Endothelial cell of umbilical vein (primary cell): ENCODE results near the gene TMEM109. TPM values are rescaled to one million over a fixed set of nuclear protein-coding genes. Genes with fewer than 3 reads are reported as not detected.
A peak's percentile ranks its signal among the peaks of the same experiment; 100 is the strongest.

Source experiments
- BruUV-seq: library from RNA; stranded (reverse); fragments of 400-500 nt; replicated peaks from 2 replicates; lab custom pipeline; 2021; lab: Mats Ljungman, UMichigan
- CTCF ChIA-PET: fragments of 300-600, 350-600 bp; sonication (Branson Sonifier 250); formaldehyde crosslinking; loops from one replicate; lab custom pipeline; 2021; ENCODE audit warnings: antibody characterized with exemption, inconsistent platforms; lab: Charles Lee
- POLR2A ChIA-PET: fragments of 300-600, 350-600 bp; sonication (Branson Sonifier 250); formaldehyde crosslinking; loops from one replicate; lab custom pipeline; 2021; ENCODE audit warnings: antibody characterized with exemption, inconsistent platforms; lab: Charles Lee
- DNase-seq: peaks from one replicate; pipeline ENCODE4 v3.0.0-alpha.2; 2011; ENCODE audit warnings: low read depth, low spot score
- FAIRE-seq: peaks from 2 replicates; lab custom pipeline; 2011; peaks lifted over from hg19 to GRCh38; lab: Jason Lieb, UNC
- H2AFZ ChIP-seq: 2 replicates; pipeline ENCODE4 v1.6.0; 2012; ENCODE audit warnings: low read depth, low read length, control low read depth, inconsistent platforms
- H3K27ac ChIP-seq: 2 replicates; pipeline ENCODE4 v1.5.1; 2011; ENCODE audit warnings: low read depth, mild to moderate bottlenecking, control low read depth, low read length, moderate library complexity; ENCODE audit not compliant: insufficient read depth
- H3K27me3 ChIP-seq, 2 experiments: 2 replicates each; pipeline versions ENCODE4 v1.6.0 to v1.6.1; 2011; ENCODE audit warnings: low read length in 2 of 2, mixed read lengths in 1 of 2; ENCODE audit not compliant: control insufficient read depth in 2 of 2, insufficient read depth in 2 of 2
- H3K36me3 ChIP-seq, 2 experiments: 2 replicates in 1 of 2; 3 replicates in 1 of 2; pipeline ENCODE4 v1.5.1; 2011; ENCODE audit warnings: low read length in 2 of 2, mild to moderate bottlenecking in 1 of 2, moderate library complexity in 1 of 2; ENCODE audit not compliant: control insufficient read depth in 2 of 2, insufficient read depth in 2 of 2; ENCODE audit errors: extremely low read depth in 1 of 2
- H3K4me1 ChIP-seq: 3 replicates; pipeline ENCODE4 v1.5.1; 2011; ENCODE audit warnings: mild to moderate bottlenecking, low read length; ENCODE audit not compliant: control insufficient read depth, insufficient read depth; ENCODE audit errors: extremely low read depth
- H3K4me2 ChIP-seq: 2 replicates; pipeline ENCODE4 v1.6.1; 2011; ENCODE audit warnings: low read length, control low read depth, mixed read lengths; ENCODE audit not compliant: insufficient read depth
- H3K4me3 ChIP-seq, 3 experiments: fragments of 200-600 bp in 1 of 3; sonication (generic), shearing (Covaris generic) in 1 of 3; replicated peaks in 1 of 3; 2 replicates each; pipeline ENCODE4 v1.5.1; 2011 to 2016; ENCODE audit warnings: control low read depth in 3 of 3, low read length in 3 of 3, mild to moderate bottlenecking in 2 of 3, inconsistent platforms in 1 of 3, low read depth in 1 of 3, moderate library complexity in 1 of 3; ENCODE audit not compliant: insufficient read depth in 1 of 3
- H3K79me2 ChIP-seq: 2 replicates; pipeline ENCODE4 v1.6.0; 2012; ENCODE audit warnings: low read length, inconsistent platforms; ENCODE audit not compliant: control insufficient read depth, insufficient read depth
- H3K9ac ChIP-seq: replicated peaks from 2 replicates; pipeline ENCODE3; 2011; ENCODE audit warnings: low read length, control low read depth; ENCODE audit not compliant: insufficient read depth; ENCODE audit errors: extremely low read depth
- H3K9me1 ChIP-seq: replicated peaks from 3 replicates; pipeline ENCODE4 v1.6.0; 2011; ENCODE audit warnings: mild to moderate bottlenecking, low read length; ENCODE audit not compliant: control insufficient read depth, insufficient read depth; ENCODE audit errors: extremely low read depth
- H3K9me3 ChIP-seq: replicated peaks from 2 replicates; pipeline ENCODE4 v1.5.1; 2012; ENCODE audit warnings: low read length, inconsistent platforms; ENCODE audit not compliant: control insufficient read depth, insufficient read depth
- H4K20me1 ChIP-seq: replicated peaks from 2 replicates; pipeline ENCODE3; 2011; ENCODE audit warnings: mild to moderate bottlenecking, low read length; ENCODE audit not compliant: control insufficient read depth, insufficient read depth; ENCODE audit errors: extremely low read depth
- CTCF ChIP-seq, 2 donors: IDR thresholded peaks; 1 replicate in 1 of 2; 2 replicates in 1 of 2; pipeline ENCODE4 v1.5.1; 2011; ENCODE audit warnings: low read length in 2 of 2, mild to moderate bottlenecking in 2 of 2, moderate library complexity in 2 of 2, control low read depth in 1 of 2, inconsistent platforms in 1 of 2, low read depth in 1 of 2; ENCODE audit not compliant: insufficient read depth in 1 of 2; ENCODE audit errors: extremely low read depth in 1 of 2
- GATA2 ChIP-seq: IDR thresholded peaks from 2 replicates; pipeline ENCODE4 v1.7.0; 2011; ENCODE audit warnings: low read depth, mild to moderate bottlenecking, moderate library complexity, mixed read lengths, low read length; ENCODE audit not compliant: insufficient read length, insufficient read depth
- JUN ChIP-seq: IDR thresholded peaks from 2 replicates; pipeline ENCODE4 v1.6.1; 2011; ENCODE audit warnings: borderline replicate concordance, low read depth; ENCODE audit not compliant: insufficient read length, insufficient read depth
- MYC ChIP-seq: IDR thresholded peaks from one replicate; pipeline ENCODE4 v1.6.1; 2011; ENCODE audit warnings: mild to moderate bottlenecking, low read depth, low read length
- POLR2A ChIP-seq: IDR thresholded peaks from 2 replicates; pipeline ENCODE4 v1.6.1; 2012; ENCODE audit warnings: low read depth, mild to moderate bottlenecking, control low read depth, low read length
- POLR2AphosphoS5 ChIP-seq: IDR thresholded peaks from 2 replicates; pipeline ENCODE4 v1.6.1; 2012; ENCODE audit warnings: low read depth, mild to moderate bottlenecking, control low read depth, low read length, moderate library complexity; ENCODE audit not compliant: insufficient read depth
- dilution Hi-C: fragments of 300-500 bp; cut with MboI; formaldehyde crosslinking; loops from one replicate; pipeline ENCODE4 v1.15.0; 2019; ENCODE audit warnings: low sequenced_read_pairs; ENCODE audit not compliant: extremely low pct_ligation_motif_present
- intact Hi-C: fragments of 100-400 bp; cut with micrococcal nuclease; formaldehyde crosslinking; loops from one replicate; pipeline ENCODE4 v1.10.0; 2022
- polyA plus RNA-seq, 4 experiments: library from polyadenylated mRNA; depleted of rRNA in 3 of 4; stranded (reverse) in 3 of 4; unstranded in 1 of 4; fragments of >200 nt; gene quantifications; 2 replicates each; pipeline versions ENCODE4 v1.2.1 to v1.2.3, GENCODE V29; 2011 to 2012; ENCODE audit warnings: missing spikeins in 1 of 4
- total RNA-seq: library from RNA; stranded (reverse); gene quantifications from 2 replicates; pipeline ENCODE4 v1.2.3, GENCODE V29; 2021

The TMEM109 gene
- total and polyA plus RNA-seq, 2 donors (not counting 3 experiments of a cell fraction or from before 2014, with no cell fraction given) = 143 to 192 TPM

GRCh38 chr11:60918251-60918938, 4.4 kb downstream of the TMEM109 start:
- dilution Hi-C loops (no loop called here), intact Hi-C loops (loop anchor here (10.0 kb wide), 1 partner anchor 216 kb away; no protein-coding TSS in a partner anchor)
- no peak for FAIRE-seq
- DNase-seq = no peak
- H3K4me1 ChIP-seq = peaks cover 33% of the 10 kb centered on the region
- H3K79me2 ChIP-seq = peaks cover 51% of the 10 kb centered on the region
- no peaks in the 10 kb centered on the region for H3K27me3 ChIP-seq
- H3K9me1 ChIP-seq = no peaks in the 10 kb centered on the region
- no peaks in the 10 kb centered on the region for H4K20me1 ChIP-seq
- H3K9ac ChIP-seq = no peak overlapping the region
- TF ChIP-seq CTCF (IDR thresholded peaks at IDR 0.05; ENCODE audit: extremely low read depth in 1 of 2, insufficient read depth in 1 of 2, low read depth in 1 of 2, low read length in 2 of 2) (no peak), GATA2 (peak; percentile 28)
- no TSS peak for BruUV-seq
- POLR2A ChIA-PET = no interaction called here
- no peak overlapping the region for H2AFZ ChIP-seq
- no peak overlapping the region for H3K4me3 ChIP-seq
- no peak overlapping the region for H3K4me2 ChIP-seq
- peak overlapping the region; percentile 1 for H3K27ac ChIP-seq
- H3K36me3 ChIP-seq = peaks cover 3 to 19% of the 10 kb centered on the region in 2 experiments
- CTCF ChIA-PET = interaction anchor here (1.0 to 1.5 kb wide), 2 partner anchors 19 to 22 kb away, joined by 3 to 6 read pairs; no protein-coding TSS in a partner anchor
- H3K9me3 ChIP-seq = no peaks in the 10 kb centered on the region

GRCh38 chr11:60918939-60919265, 4.9 kb downstream of the TMEM109 start:
- TF ChIP-seq POLR2AphosphoS5 (no peak), GATA2 (no peak), CTCF (IDR thresholded peaks at IDR 0.05; ENCODE audit: extremely low read depth in 1 of 2, insufficient read depth in 1 of 2, low read depth in 1 of 2, low read length in 2 of 2) (no peak), POLR2A (no peak), MYC (no peak), JUN (peak; percentile 47)
- POLR2A ChIA-PET = no interaction called here
- H3K9ac ChIP-seq = no peak overlapping the region
- peak; percentile 75 for FAIRE-seq
- no peak overlapping the region for H3K4me3 ChIP-seq
- dilution Hi-C loops = no loop called here
- peaks cover 51% of the 10 kb centered on the region for H3K79me2 ChIP-seq
- no peak for DNase-seq
- peaks cover 31% of the 10 kb centered on the region for H3K4me1 ChIP-seq
- H2AFZ ChIP-seq = no peak overlapping the region
- intact Hi-C loops = loop anchor here (10.0 kb wide), 1 partner anchor 216 kb away; no protein-coding TSS in a partner anchor
- H3K27ac ChIP-seq = peak overlapping the region; percentile 1
- no TSS peak for BruUV-seq
- H3K36me3 ChIP-seq = peaks cover 3 to 19% of the 10 kb centered on the region in 2 experiments
- peak overlapping the region; percentile 19 for H3K4me2 ChIP-seq
- no peaks in the 10 kb centered on the region for H3K27me3 ChIP-seq
- no peaks in the 10 kb centered on the region for H4K20me1 ChIP-seq
- H3K9me3 ChIP-seq = no peaks in the 10 kb centered on the region
- CTCF ChIA-PET = interaction anchor here (1.0 to 1.5 kb wide), 3 partner anchors 19 to 143 kb away, joined by 3 to 6 read pairs (median 3); no protein-coding TSS in a partner anchor
- H3K9me1 ChIP-seq = no peaks in the 10 kb centered on the region
